ENCODE measurements around the gene UTF1.

The UTF1 gene

GRCh38 chr10:133185421-133185820, 44.6 kb upstream of the UTF1 start:
- no peak overlapping the region for H3K4me2 ChIP-seq (ENCODE audit: low read length)
- no peak overlapping the region for H3K4me3 ChIP-seq (ENCODE audit: low read length)
- H3F3A ChIP-seq (ENCODE audit: control insufficient read depth, insufficient read depth) = no peaks in the 10 kb centered on the region
- peaks cover 39% of the 10 kb centered on the region; the same call in 1 of the 2 replicates for H3K9me3 ChIP-seq (ENCODE audit: control insufficient read depth, insufficient read depth, low read length)
- H4K20me1 ChIP-seq (ENCODE audit: control insufficient read depth, insufficient read depth, low read depth, low read length) = no peaks in the 10 kb centered on the region
- TF ChIP-seq, protein P1, sequence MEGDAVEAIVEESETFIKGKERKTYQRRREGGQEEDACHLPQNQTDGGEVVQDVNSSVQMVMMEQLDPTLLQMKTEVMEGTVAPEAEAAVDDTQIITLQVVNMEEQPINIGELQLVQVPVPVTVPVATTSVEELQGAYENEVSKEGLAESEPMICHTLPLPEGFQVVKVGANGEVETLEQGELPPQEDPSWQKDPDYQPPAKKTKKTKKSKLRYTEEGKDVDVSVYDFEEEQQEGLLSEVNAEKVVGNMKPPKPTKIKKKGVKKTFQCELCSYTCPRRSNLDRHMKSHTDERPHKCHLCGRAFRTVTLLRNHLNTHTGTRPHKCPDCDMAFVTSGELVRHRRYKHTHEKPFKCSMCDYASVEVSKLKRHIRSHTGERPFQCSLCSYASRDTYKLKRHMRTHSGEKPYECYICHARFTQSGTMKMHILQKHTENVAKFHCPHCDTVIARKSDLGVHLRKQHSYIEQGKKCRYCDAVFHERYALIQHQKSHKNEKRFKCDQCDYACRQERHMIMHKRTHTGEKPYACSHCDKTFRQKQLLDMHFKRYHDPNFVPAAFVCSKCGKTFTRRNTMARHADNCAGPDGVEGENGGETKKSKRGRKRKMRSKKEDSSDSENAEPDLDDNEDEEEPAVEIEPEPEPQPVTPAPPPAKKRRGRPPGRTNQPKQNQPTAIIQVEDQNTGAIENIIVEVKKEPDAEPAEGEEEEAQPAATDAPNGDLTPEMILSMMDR (IDR thresholded peaks at IDR 0.05; ENCODE audit: low read depth, low read length, poor library complexity, severe bottlenecking) = no peak
- TF ChIP-seq EZH2phosphoT487 (IDR thresholded peaks at IDR 0.05; ENCODE audit: borderline replicate concordance, low read length) = no peak
- no peaks in the 10 kb centered on the region for H3K9me2 ChIP-seq (replicated peaks; ENCODE audit: control insufficient read depth, low read length)
- no peaks in the 10 kb centered on the region for H3K27me3 ChIP-seq (ENCODE audit: control insufficient read depth, low read length)
- no peaks in the 10 kb centered on the region for H3K36me3 ChIP-seq (ENCODE audit: control insufficient read depth, low read length)
- H3K4me1 ChIP-seq (ENCODE audit: control insufficient read depth, low read length) = no peaks in the 10 kb centered on the region
- no peaks in the 10 kb centered on the region for H3K79me2 ChIP-seq (ENCODE audit: control insufficient read depth, low read length)
- H3K27ac ChIP-seq (ENCODE audit: low read depth, low read length) = no peak overlapping the region

DNA sequence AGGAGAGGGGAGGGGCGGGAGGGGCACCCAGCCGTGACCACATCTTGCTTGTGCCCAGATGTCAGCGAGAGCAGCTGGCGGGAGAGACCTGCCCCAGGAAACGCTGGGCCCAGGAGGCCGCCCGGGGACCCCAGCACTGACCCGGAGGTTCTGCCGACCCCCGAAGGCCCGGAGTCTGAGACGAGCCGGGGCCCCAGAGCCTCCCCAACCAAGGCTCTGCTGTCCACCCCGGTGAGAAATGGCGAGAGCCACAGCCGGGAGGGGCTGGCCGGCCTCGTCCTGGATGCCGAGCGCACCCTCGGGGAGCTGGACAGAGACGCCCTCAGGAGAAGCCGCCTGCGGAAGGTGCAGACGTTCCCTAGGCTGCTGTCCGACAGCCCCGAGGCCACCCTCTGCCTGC, 44.1 kb upstream of the UTF1 start:
- H3K27me3 ChIP-seq (ENCODE audit: control insufficient read depth, low read length) = no peaks in the 10 kb centered on the region
- peaks cover 39% of the 10 kb centered on the region; the same call in 1 of the 2 replicates for H3K9me3 ChIP-seq (ENCODE audit: control insufficient read depth, insufficient read depth, low read length)
- H3F3A ChIP-seq (ENCODE audit: control insufficient read depth, insufficient read depth) = no peaks in the 10 kb centered on the region
- TF ChIP-seq, protein P1 (IDR thresholded peaks at IDR 0.05; ENCODE audit: low read depth, low read length, poor library complexity, severe bottlenecking) = no peak
- no peak for TF ChIP-seq EZH2phosphoT487 (IDR thresholded peaks at IDR 0.05; ENCODE audit: borderline replicate concordance, low read length)
- H3K27ac ChIP-seq (ENCODE audit: low read depth, low read length) = no peak overlapping the region
- no peaks in the 10 kb centered on the region for H3K9me2 ChIP-seq (replicated peaks; ENCODE audit: control insufficient read depth, low read length)
- no peaks in the 10 kb centered on the region for H3K4me1 ChIP-seq (ENCODE audit: control insufficient read depth, low read length)
- no peaks in the 10 kb centered on the region for H3K79me2 ChIP-seq (ENCODE audit: control insufficient read depth, low read length)
- H4K20me1 ChIP-seq (ENCODE audit: control insufficient read depth, insufficient read depth, low read depth, low read length) = no peaks in the 10 kb centered on the region
- H3K4me3 ChIP-seq (ENCODE audit: low read length) = no peak overlapping the region
- no peak overlapping the region for H3K4me2 ChIP-seq (ENCODE audit: low read length)
- H3K36me3 ChIP-seq (ENCODE audit: control insufficient read depth, low read length) = no peaks in the 10 kb centered on the region

GRCh38 chr10:133186416-133187090, 43.5 kb upstream of the UTF1 start:
- Histone ChIP-seq H3K9me2 (replicated peaks; ENCODE audit: control insufficient read depth, low read length) (no peaks in the 10 kb centered on the region), H3K36me3 (ENCODE audit: control insufficient read depth, low read length) (no peaks in the 10 kb centered on the region), H3K4me3 (ENCODE audit: low read length) (no peak overlapping the region), H3K4me2 (ENCODE audit: low read length) (no peak overlapping the region), H3K27me3 (ENCODE audit: control insufficient read depth, low read length) (no peaks in the 10 kb centered on the region), H4K20me1 (ENCODE audit: control insufficient read depth, insufficient read depth, low read depth, low read length) (no peaks in the 10 kb centered on the region), H3K4me1 (ENCODE audit: control insufficient read depth, low read length) (no peaks in the 10 kb centered on the region), H3K27ac (ENCODE audit: low read depth, low read length) (no peak overlapping the region), H3K79me2 (ENCODE audit: control insufficient read depth, low read length) (no peaks in the 10 kb centered on the region), H3K9me3 (ENCODE audit: control insufficient read depth, insufficient read depth, low read length) (peaks cover 35% of the 10 kb centered on the region; the same call in 1 of the 2 replicates), H3F3A (ENCODE audit: control insufficient read depth, insufficient read depth) (no peaks in the 10 kb centered on the region)
- TF ChIP-seq, protein P1 (IDR thresholded peaks at IDR 0.05; ENCODE audit: low read depth, low read length, poor library complexity, severe bottlenecking) = no peak
- TF ChIP-seq EZH2phosphoT487 (IDR thresholded peaks at IDR 0.05; ENCODE audit: borderline replicate concordance, low read length) = no peak

Data from DOHH2 (cell line).